HG03460 (cell line): ENCODE results near the gene SPRYD3.

Source experiments
- ATAC-seq: cut with Tn5 transposase; IDR thresholded peaks from one replicate; pipeline ENCODE4 v1.9.1; 2021; ENCODE audit not compliant: unreplicated experiment

Gene SPRYD3

GRCh38 chr12:53052419-53053217 is 26.6 kb downstream of the SPRYD3 start:
- ATAC-seq: no peak

- no peak for ATAC-seq
Observed at GRCh38 chr12:53051881-53052412, 27.2 kb downstream of the SPRYD3 start.

- ATAC-seq: no peak
Observed at GRCh38 chr12:53051058-53051880, 27.9 kb downstream of the SPRYD3 start.

GRCh38 chr12:53050426-53051057 is 28.6 kb downstream of the SPRYD3 start:
- ATAC-seq: no peak

- no peak for ATAC-seq
Observed at GRCh38 chr12:53049571-53050318, 29.4 kb downstream of the SPRYD3 start, which contains the start of gene TNS2. Gene TNS2 (plus strand): TSS chr12:53050065. CDS start chr12:53050186, 121 bp downstream.

- no peak for ATAC-seq
Observed at GRCh38 chr12:53048780-53049401, 30.3 kb downstream of the SPRYD3 start.

GRCh38 chr12:53048033-53048779 is 31.0 kb downstream of the SPRYD3 start:
- ATAC-seq: no peak

GRCh38 chr12:53047221-53048032 is 31.8 kb downstream of the SPRYD3 start:
- ATAC-seq: peak; percentile 55

- ATAC-seq: peak; percentile 29
Observed at GRCh38 chr12:53046655-53047220, 32.5 kb downstream of the SPRYD3 start.

GRCh38 chr12:53045696-53046045 is 33.5 kb downstream of the SPRYD3 start:
- ATAC-seq: no peak

- no peak for ATAC-seq
Observed at GRCh38 chr12:53044896-53045695, 34.1 kb downstream of the SPRYD3 start.

GRCh38 chr12:53044052-53044581 is 35.1 kb downstream of the SPRYD3 start:
- ATAC-seq: no peak

GRCh38 chr12:53042607-53043454 is 36.4 kb downstream of the SPRYD3 start:
- no peak for ATAC-seq

GRCh38 chr12:53039851-53040250 is 39.3 kb downstream of the SPRYD3 start:
- ATAC-seq: no peak

GRCh38 chr12:53036802-53037201 is 42.4 kb downstream of the SPRYD3 start:
- no peak for ATAC-seq

- no peak for ATAC-seq
Observed at GRCh38 chr12:53034459-53034858, 44.7 kb downstream of the SPRYD3 start.
